Esophagus muscularis mucosa (tissue), 4 donors: ENCODE results near the gene NDUFAF8. TPM values are rescaled to one million over a fixed set of nuclear protein-coding genes. Genes with fewer than 3 reads are reported as not detected.

Experiments used
- DNase-seq: peaks from one replicate; pipeline ENCODE4 v3.0.0-alpha.2; 2017; ENCODE audit errors: extremely low spot score
- H3K27ac ChIP-seq, 4 donors: fragments of 200-600 bp; sonication (generic); replicated peaks in 1 of 4; 1 replicate in 3 of 4; 2 replicates in 1 of 4; pipeline ENCODE4 v1.5.1; 2016 to 2019; ENCODE audit warnings: mild to moderate bottlenecking in 1 of 4
- H3K27me3 ChIP-seq, 4 donors: fragments of 200-600 bp; sonication (generic); one replicate each; pipeline versions ENCODE4 v1.5.1 to v1.6.0; 2016 to 2019
- H3K36me3 ChIP-seq, 4 donors: fragments of 200-600 bp; sonication (generic); one replicate each; pipeline ENCODE4 v1.5.1; 2016 to 2019
- H3K4me1 ChIP-seq, 4 donors: fragments of 200-600 bp; sonication (generic); one replicate each; pipeline ENCODE4 v1.5.1; 2016 to 2019
- H3K4me3 ChIP-seq, 4 donors: fragments of 200-600 bp; sonication (generic); 1 replicate in 2 of 4; 2 replicates in 2 of 4; pipeline ENCODE4 v1.5.1; 2016 to 2019; ENCODE audit warnings: mild to moderate bottlenecking in 4 of 4, moderate library complexity in 1 of 4
- H3K9me3 ChIP-seq, 4 donors: fragments of 200-600 bp; sonication (generic); 1 replicate in 3 of 4; 2 replicates in 1 of 4; pipeline ENCODE4 v1.5.1; 2016 to 2019
- CTCF ChIP-seq, 3 experiments: fragments of 200-600 bp in 2 of 3; fragments of 450-650 bp in 1 of 3; sonication (generic) in 2 of 3; IDR thresholded peaks; one replicate each; pipeline ENCODE4 v1.5.1; 2017 to 2019; ENCODE audit warnings: antibody characterized with exemption in 3 of 3, mild to moderate bottlenecking in 2 of 3, moderate library complexity in 1 of 3
- EP300 ChIP-seq: sonication (generic); formaldehyde crosslinking; IDR thresholded peaks from one replicate; pipeline ENCODE4 v1.6.1; 2017; ENCODE audit warnings: antibody characterized with exemption
- POLR2A ChIP-seq: fragments of 450-650 bp; IDR thresholded peaks from one replicate; pipeline ENCODE4 v1.6.1; 2017; ENCODE audit warnings: antibody characterized with exemption, moderate library complexity, mild to moderate bottlenecking, low read depth
- POLR2AphosphoS5 ChIP-seq, 2 donors: sonication (generic); formaldehyde crosslinking; IDR thresholded peaks; one replicate each; pipeline ENCODE4 v1.6.1; 2017; ENCODE audit warnings: antibody characterized with exemption in 2 of 2
- WGBS: methylation state at CpG from one replicate; pipeline ENCODE4 v1.1.5; 2018; 5-methylcytosine and 5-hydroxymethylcytosine counted together
- intact Hi-C: fragments of 100-400 bp; cut with DNase I; formaldehyde crosslinking; loops from one replicate; pipeline ENCODE4 v1.15.1; 2023
- total RNA-seq, 4 donors: library from RNA; depleted of rRNA; stranded (reverse); fragments of >200 nt; gene quantifications; one replicate each; pipeline versions ENCODE4 v1.1.0 to v1.2.1, GENCODE V29; 2016

NDUFAF8 gene
- total RNA-seq, 4 donors from 2014 or later = 34.6 to 54.8 (median 40.4) TPM

- TF ChIP-seq POLR2AphosphoS5 (IDR thresholded peaks at IDR 0.05) (no peak), CTCF (IDR thresholded peaks at IDR 0.05) (no peak), EP300 (no peak), POLR2A (no peak)
These were observed 10.3 kb downstream of the NDUFAF8 start for GRCh38 chr17:81249223-81250040.

GRCh38 chr17:81250286-81251093, 11.4 kb downstream of the NDUFAF8 start:
- no peak overlapping the region for H3K4me3 ChIP-seq
- no peaks in the 10 kb centered on the region for H3K27me3 ChIP-seq
- H3K9me3 ChIP-seq = no peaks in the 10 kb centered on the region
- WGBS = 90% methylated on average over 11 of the region's 31 CpGs
- no peak for DNase-seq
- H3K4me1 ChIP-seq = peaks cover 11 to 35% (median 27%) of the 10 kb centered on the region in 4 donors
- TF ChIP-seq EP300 (no peak), CTCF (IDR thresholded peaks at IDR 0.05) (no peak), POLR2A (no peak), POLR2AphosphoS5 (IDR thresholded peaks at IDR 0.05) (no peak)
- intact Hi-C loops = loop anchor here (5.0 kb wide), 1 partner anchor 352 kb away; no protein-coding TSS in a partner anchor
- H3K36me3 ChIP-seq = peaks cover 10 to 55% (median 42%) of the 10 kb centered on the region in 4 donors
- H3K27ac ChIP-seq = no peak overlapping the region

More at GRCh38 chr17:81249223-81250040, 10.3 kb downstream of the NDUFAF8 start:
- WGBS = 94% methylated on average over 11 of the region's 15 CpGs
- Histone ChIP-seq H3K27ac (no peak overlapping the region), H3K4me3 (no peak overlapping the region), H3K36me3 (peaks cover 10 to 55% (median 44%) of the 10 kb centered on the region in 4 donors), H3K27me3 (no peaks in the 10 kb centered on the region), H3K4me1 (peaks cover under 1 to 24% (median 16%) of the 10 kb centered on the region in 4 donors), H3K9me3 (no peaks in the 10 kb centered on the region)
- DNase-seq = no peak
- intact Hi-C loops = loop anchor here (5.0 kb wide), 1 partner anchor 353 kb away; no protein-coding TSS in a partner anchor

- no peak for DNase-seq
- no peaks in the 10 kb centered on the region for H3K9me3 ChIP-seq
- intact Hi-C loops = loop anchor here (5.0 kb wide), 1 partner anchor 351 kb away; no protein-coding TSS in a partner anchor
- WGBS = 87% methylated on average over 25 of the region's 25 CpGs
- peak overlapping the region in 1 of 4 donors; percentile 36 for H3K27ac ChIP-seq
- no peak overlapping the region for H3K4me3 ChIP-seq
- TF ChIP-seq POLR2AphosphoS5 (IDR thresholded peaks at IDR 0.05) (no peak), POLR2A (no peak), CTCF (IDR thresholded peaks at IDR 0.05) (no peak), EP300 (no peak)
- H3K36me3 ChIP-seq = peaks cover 10 to 50% (median 39%) of the 10 kb centered on the region in 4 donors
- no peaks in the 10 kb centered on the region for H3K27me3 ChIP-seq
- H3K4me1 ChIP-seq = peaks cover 14 to 42% (median 34%) of the 10 kb centered on the region in 4 donors
These were observed 12.1 kb downstream of the NDUFAF8 start for GRCh38 chr17:81251094-81251708.

- Histone ChIP-seq H3K9me3 (no peaks in the 10 kb centered on the region), H3K36me3 (peaks cover 10 to 46% (median 36%) of the 10 kb centered on the region in 4 donors), H3K4me3 (no peak overlapping the region), H3K4me1 (peaks cover 14 to 48% (median 40%) of the 10 kb centered on the region in 4 donors), H3K27me3 (no peaks in the 10 kb centered on the region), H3K27ac (peak overlapping the region in 1 of 4 donors; percentile 36)
- DNase-seq = no peak
- TF ChIP-seq POLR2AphosphoS5 (IDR thresholded peaks at IDR 0.05) = no peak
- no peak for TF ChIP-seq CTCF (IDR thresholded peaks at IDR 0.05)
- 82% methylated on average over 29 of the region's 29 CpGs for WGBS
- intact Hi-C loops = loop anchor here (5.0 kb wide), 1 partner anchor 350 kb away; no protein-coding TSS in a partner anchor
These were observed 12.7 kb downstream of the NDUFAF8 start for GRCh38 chr17:81251709-81252301.
